ENCODE results near the gene RPL10.

The RPL10 gene

DNA sequence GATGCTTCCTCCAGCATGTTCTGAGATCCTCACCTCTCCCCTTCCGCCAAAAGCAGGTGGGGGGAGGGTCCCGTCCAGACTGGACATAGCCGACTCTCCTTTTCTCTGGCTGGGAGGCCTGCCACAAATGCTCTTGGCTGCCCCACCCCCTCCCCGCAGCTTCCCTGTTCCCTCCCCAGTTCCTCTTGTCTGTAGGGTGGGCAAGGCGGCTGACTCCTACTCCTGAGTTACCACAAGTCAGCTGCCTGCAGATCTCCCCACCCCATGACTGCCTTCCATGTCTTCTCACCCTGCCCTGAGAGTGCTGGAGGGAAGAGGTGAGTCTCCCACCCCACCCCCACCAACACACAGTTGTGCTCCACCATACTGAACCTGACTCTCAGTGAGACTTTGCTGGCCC, 33.2 kb downstream of the RPL10 start:
- Histone ChIP-seq H3K36me3 (ENCODE audit: insufficient read depth, low read length) (no peaks in the 10 kb centered on the region), H3K9me3 (ENCODE audit: control insufficient read depth, insufficient read depth, low read length) (no peaks in the 10 kb centered on the region; the same call in 1 of the 2 replicates), H3K9ac (ENCODE audit: low read depth, low read length) (no peak overlapping the region), H3K4me1 (ENCODE audit: insufficient read depth, low read length) (peaks cover 8% of the 10 kb centered on the region)

DNA sequence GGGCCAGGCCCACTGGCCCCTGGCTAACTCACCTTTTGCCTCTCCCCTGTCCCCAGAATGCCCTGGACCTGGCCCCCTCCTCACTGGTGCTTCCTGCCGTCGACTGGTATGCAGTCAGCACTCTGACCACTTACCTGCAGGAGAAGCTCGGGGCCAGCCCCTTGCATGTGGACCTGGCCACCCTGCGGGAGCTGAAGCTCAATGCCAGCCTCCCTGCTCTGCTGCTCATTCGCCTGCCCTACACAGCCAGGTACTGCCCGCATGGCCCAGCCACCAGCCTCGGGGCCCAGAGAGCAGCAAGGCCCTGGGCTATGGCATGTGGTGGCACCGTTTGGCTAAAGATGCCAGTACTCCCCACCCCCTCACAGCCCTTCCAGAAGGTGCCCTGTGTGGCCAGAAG, 34.0 kb downstream of the RPL10 start:
- H3K9ac ChIP-seq (ENCODE audit: low read depth, low read length) = no peak overlapping the region
- no peaks in the 10 kb centered on the region; the same call in 1 of the 2 replicates for H3K9me3 ChIP-seq (ENCODE audit: control insufficient read depth, insufficient read depth, low read length)
- no peaks in the 10 kb centered on the region for H3K36me3 ChIP-seq (ENCODE audit: insufficient read depth, low read length)
- peaks cover 3% of the 10 kb centered on the region for H3K4me1 ChIP-seq (ENCODE audit: insufficient read depth, low read length)

GRCh38 chrX:154433605-154434004, 35.4 kb downstream of the RPL10 start:
- Histone ChIP-seq H3K9me3 (ENCODE audit: control insufficient read depth, insufficient read depth, low read length) (no peaks in the 10 kb centered on the region; the same call in 1 of the 2 replicates), H3K9ac (ENCODE audit: low read depth, low read length) (no peak overlapping the region), H3K36me3 (ENCODE audit: insufficient read depth, low read length) (0 out of 2 replicates have a peak, but pooled peaks cover 3% of the 10 kb centered on the region), H3K4me1 (ENCODE audit: insufficient read depth, low read length) (no peaks in the 10 kb centered on the region; the same call in 1 of the 2 replicates)

- 0 out of 2 replicates have a peak, but pooled peaks cover 6% of the 10 kb centered on the region for H3K36me3 ChIP-seq (ENCODE audit: insufficient read depth, low read length)
- no peaks in the 10 kb centered on the region; the same call in 1 of the 2 replicates for H3K4me1 ChIP-seq (ENCODE audit: insufficient read depth, low read length)
- no peaks in the 10 kb centered on the region for H3K9me3 ChIP-seq (ENCODE audit: control insufficient read depth, insufficient read depth, low read length)
- H3K9ac ChIP-seq (ENCODE audit: low read depth, low read length) = no peak overlapping the region
Measured at GRCh38 chrX:154434394-154435168, 36.4 kb downstream of the RPL10 start.

DNA sequence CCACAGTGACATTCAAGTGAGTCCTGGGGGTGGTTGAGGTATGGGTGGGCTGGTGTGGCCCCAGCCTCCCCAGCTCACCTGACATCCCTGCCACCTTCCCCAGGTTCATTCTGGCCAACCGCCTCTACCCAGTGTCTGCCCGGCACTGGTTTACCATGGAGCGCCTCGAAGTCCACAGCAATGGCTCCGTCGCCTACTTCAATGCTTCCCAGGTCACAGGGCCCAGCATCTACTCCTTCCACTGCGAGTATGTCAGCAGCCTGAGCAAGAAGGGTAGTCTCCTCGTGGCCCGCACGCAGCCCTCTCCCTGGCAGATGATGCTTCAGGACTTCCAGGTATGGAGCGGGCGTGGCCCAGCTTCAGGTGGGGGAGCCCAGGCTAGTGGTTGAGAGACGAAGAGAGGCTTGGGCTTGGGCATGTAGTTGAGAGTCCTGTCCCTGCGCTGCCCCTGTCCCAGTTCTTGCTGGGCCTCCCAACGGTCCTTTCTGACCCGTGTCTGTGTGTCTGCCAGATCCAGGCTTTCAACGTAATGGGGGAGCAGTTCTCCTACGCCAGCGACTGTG, 37.1 kb downstream of the RPL10 start:
- Histone ChIP-seq H3K9me3 (ENCODE audit: control insufficient read depth, insufficient read depth, low read length) (no peaks in the 10 kb centered on the region), H3K36me3 (ENCODE audit: insufficient read depth, low read length) (0 out of 2 replicates have a peak, but pooled peaks cover 6% of the 10 kb centered on the region), H3K4me1 (ENCODE audit: insufficient read depth, low read length) (no peaks in the 10 kb centered on the region; the same call in 1 of the 2 replicates), H3K9ac (ENCODE audit: low read depth, low read length) (no peak overlapping the region)

DNA sequence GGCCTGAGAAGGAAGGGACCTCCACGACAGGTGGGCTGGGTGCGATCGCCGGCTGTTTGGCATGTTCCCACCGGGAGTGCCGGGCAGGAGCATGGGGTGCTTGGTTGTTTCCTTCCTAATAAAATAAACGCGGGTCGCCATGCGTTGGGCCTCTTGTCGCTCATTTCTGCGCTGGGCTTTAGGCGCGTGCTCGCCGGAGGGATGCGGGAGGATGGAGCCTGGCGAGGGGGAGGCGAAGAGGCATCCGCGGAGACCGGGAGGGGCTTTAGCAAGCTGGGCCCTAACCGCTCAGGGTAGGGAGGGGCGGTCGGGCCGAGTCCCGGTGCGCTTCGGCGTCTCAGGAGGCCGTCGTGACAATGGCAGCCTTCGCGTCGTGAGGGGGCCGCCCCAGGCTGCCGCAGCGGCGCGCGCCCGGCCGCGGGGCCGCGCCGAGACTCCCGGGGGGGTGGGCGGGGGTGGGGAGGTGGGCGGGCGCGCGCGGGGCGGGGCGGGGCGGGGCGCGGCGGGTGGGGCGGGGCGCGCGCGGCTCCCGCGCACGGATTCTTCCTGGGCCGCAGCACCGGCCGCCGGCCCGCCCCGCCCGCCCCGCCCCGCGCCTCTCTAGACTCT, 38.3 kb downstream of the RPL10 start:
- Histone ChIP-seq H3K9ac (ENCODE audit: low read depth, low read length) (peak overlapping the region; percentile 65), H3K9me3 (ENCODE audit: control insufficient read depth, insufficient read depth, low read length) (no peaks in the 10 kb centered on the region), H3K36me3 (ENCODE audit: insufficient read depth, low read length) (peaks cover 9% of the 10 kb centered on the region; the same call in 1 of the 2 replicates), H3K4me1 (ENCODE audit: insufficient read depth, low read length) (no peaks in the 10 kb centered on the region)

DNA sequence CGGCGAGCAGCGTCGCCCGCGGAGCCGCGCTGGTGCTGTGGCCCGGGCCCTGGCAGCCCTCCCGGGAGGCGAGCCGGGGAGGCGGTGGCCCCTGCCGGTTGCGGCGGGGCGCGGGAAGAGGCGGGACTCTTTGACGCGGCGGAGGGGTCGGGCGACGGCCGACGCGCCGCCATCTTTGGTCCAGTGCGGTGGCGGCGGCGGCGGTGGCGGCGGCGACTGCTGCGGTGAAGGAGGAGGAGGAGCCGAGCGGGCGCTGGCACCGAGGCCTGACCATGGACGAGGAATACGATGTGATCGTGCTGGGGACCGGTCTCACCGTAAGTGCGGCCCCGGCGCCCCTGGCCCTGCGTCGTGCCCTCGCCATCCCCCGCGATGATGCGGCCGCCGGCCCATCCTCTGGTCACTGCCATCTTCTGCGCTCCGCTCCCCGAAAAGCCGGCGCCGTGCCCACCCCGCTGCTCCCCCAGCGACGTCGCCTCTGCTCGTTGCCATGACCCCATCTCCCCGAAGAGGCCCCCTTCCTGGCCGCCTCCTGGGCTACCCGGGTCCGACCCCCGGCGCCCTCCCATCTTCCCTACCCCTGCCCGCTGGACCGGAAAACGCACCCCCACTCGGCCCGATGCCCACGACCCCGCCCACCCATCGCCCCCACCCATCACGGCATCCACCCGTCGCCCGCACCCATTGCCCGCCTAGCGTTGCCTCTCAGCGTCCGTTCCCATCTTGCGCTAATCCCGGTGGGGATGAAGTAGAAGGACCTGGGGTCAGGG, 39.0 kb downstream of the RPL10 start, which contains the start of gene GDI1:
TSS of gene GDI1 (plus strand) at position 172 of the 770 bp plus-strand sequence. CDS start at position 273, 101 bp downstream.
- Histone ChIP-seq H3K9me3 (ENCODE audit: control insufficient read depth, insufficient read depth, low read length) (no peaks in the 10 kb centered on the region), H3K4me1 (ENCODE audit: insufficient read depth, low read length) (no peaks in the 10 kb centered on the region), H3K9ac (ENCODE audit: low read depth, low read length) (peak within 1 kb of the TSS; percentile 65), H3K36me3 (ENCODE audit: insufficient read depth, low read length) (peaks cover 9% of the 10 kb centered on the region; the same call in 1 of the 2 replicates)

DNA sequence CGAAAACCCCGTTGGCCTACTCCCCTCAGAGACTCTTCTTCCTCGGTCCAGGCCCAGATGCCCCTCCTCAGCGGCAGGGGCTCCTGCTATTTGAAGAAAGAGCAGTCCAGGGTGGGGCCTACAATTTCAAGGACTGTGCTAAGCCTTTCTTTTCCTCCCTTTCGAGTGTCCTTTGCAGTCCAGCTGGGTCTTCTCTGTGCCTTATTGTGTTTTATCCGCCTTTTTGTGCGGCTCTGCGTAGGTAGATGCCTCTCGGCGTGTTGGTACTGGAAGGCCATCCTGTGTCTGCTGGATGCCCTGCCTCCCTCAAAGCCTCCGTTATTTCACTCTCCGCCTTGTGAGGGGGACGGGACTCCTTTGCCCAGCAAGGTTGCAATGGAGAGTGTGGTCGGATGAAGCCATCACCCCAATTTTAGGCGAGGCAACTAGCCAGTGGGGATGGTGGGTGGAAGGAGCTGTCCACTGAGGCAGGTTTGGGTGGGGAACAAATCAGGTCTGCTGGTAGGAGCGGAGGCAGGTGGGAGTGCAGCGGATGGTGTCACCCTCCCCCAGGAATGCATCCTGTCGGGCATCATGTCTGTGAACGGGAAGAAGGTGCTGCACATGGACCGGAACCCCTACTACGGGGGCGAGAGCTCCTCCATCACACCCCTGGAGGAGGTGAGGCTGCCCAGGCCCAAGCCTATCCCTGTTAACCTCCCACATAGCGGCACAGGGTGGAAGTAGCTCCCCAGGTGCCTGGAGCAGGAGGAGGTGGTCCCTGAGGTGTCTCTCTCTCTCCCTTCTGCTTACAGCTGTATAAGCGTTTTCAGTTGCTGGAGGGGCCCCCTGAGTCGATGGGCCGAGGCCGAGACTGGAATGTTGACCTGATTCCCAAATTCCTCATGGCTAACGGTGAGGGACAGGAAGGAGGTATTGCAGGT, 40.1 kb downstream of the RPL10 start:
- Histone ChIP-seq H3K9me3 (ENCODE audit: control insufficient read depth, insufficient read depth, low read length) (no peaks in the 10 kb centered on the region), H3K9ac (ENCODE audit: low read depth, low read length) (peak overlapping the region; percentile 65), H3K4me1 (ENCODE audit: insufficient read depth, low read length) (no peaks in the 10 kb centered on the region), H3K36me3 (ENCODE audit: insufficient read depth, low read length) (peaks cover 9% of the 10 kb centered on the region; the same call in 1 of the 2 replicates)

GRCh38 chrX:154439841-154440240, 41.7 kb downstream of the RPL10 start:
- H3K9me3 ChIP-seq (ENCODE audit: control insufficient read depth, insufficient read depth, low read length) = no peaks in the 10 kb centered on the region
- no peaks in the 10 kb centered on the region; the same call in 1 of the 2 replicates for H3K4me1 ChIP-seq (ENCODE audit: insufficient read depth, low read length)
- peaks cover 9% of the 10 kb centered on the region; the same call in 1 of the 2 replicates for H3K36me3 ChIP-seq (ENCODE audit: insufficient read depth, low read length)
- no peak overlapping the region for H3K9ac ChIP-seq (ENCODE audit: low read depth, low read length)

DNA sequence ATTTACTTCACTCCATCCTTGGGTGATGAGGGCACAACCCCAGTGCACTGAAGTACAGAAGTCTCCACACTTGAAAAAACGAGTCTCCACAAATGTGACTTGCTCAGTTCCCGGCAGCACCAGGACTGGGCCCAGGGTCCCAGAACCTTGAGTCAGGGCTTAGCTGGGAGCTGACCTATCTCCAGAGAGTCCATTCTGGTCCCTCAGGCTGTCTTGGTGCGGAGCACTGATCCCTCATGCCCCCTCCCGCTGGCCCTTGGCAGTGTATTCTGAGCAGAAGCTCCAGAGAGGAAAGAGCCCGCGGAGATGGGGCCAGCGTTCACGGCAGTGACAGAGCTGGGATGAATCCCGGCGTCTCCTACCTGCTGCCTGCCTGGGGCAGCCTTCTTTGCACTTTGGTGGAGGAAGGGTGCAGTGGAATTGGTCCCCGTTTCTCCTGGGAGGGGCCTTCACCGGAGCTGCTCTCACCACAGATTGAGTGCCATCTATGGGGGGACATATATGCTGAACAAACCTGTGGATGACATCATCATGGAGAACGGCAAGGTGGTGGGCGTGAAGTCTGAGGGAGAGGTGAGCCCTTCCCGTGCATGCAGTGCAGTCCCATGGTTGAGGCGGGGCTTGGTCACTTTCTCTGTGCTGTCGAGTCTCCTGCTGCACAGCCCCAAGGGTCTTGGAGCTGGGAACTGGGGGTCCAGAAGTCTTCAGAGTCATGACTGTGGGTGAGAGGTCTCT, 42.6 kb downstream of the RPL10 start:
- no peaks in the 10 kb centered on the region; the same call in 1 of the 2 replicates for H3K4me1 ChIP-seq (ENCODE audit: insufficient read depth, low read length)
- H3K9ac ChIP-seq (ENCODE audit: low read depth, low read length) = no peak overlapping the region
- peaks cover 9% of the 10 kb centered on the region; the same call in 1 of the 2 replicates for H3K36me3 ChIP-seq (ENCODE audit: insufficient read depth, low read length)
- H3K9me3 ChIP-seq (ENCODE audit: control insufficient read depth, insufficient read depth, low read length) = no peaks in the 10 kb centered on the region

DNA sequence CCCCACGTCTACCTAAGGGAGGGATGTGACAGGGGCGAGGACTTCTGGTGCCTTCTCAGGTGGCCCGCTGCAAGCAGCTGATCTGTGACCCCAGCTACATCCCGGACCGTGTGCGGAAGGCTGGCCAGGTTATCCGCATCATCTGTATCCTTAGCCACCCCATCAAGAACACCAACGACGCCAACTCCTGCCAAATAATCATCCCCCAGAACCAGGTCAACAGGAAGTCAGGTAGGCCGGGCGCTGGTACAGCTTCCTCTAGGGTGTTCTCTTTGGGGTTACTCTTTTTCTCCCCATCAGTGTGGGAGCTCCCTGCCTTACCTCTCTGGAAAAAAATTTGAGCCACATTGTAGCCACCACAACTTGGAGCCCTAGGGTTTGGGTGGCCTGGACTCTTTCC, 43.4 kb downstream of the RPL10 start:
- H3K4me1 ChIP-seq (ENCODE audit: insufficient read depth, low read length) = no peaks in the 10 kb centered on the region; the same call in 1 of the 2 replicates
- no peaks in the 10 kb centered on the region for H3K9me3 ChIP-seq (ENCODE audit: control insufficient read depth, insufficient read depth, low read length)
- no peak overlapping the region for H3K9ac ChIP-seq (ENCODE audit: low read depth, low read length)
- peaks cover 9% of the 10 kb centered on the region; the same call in 1 of the 2 replicates for H3K36me3 ChIP-seq (ENCODE audit: insufficient read depth, low read length)

DNA sequence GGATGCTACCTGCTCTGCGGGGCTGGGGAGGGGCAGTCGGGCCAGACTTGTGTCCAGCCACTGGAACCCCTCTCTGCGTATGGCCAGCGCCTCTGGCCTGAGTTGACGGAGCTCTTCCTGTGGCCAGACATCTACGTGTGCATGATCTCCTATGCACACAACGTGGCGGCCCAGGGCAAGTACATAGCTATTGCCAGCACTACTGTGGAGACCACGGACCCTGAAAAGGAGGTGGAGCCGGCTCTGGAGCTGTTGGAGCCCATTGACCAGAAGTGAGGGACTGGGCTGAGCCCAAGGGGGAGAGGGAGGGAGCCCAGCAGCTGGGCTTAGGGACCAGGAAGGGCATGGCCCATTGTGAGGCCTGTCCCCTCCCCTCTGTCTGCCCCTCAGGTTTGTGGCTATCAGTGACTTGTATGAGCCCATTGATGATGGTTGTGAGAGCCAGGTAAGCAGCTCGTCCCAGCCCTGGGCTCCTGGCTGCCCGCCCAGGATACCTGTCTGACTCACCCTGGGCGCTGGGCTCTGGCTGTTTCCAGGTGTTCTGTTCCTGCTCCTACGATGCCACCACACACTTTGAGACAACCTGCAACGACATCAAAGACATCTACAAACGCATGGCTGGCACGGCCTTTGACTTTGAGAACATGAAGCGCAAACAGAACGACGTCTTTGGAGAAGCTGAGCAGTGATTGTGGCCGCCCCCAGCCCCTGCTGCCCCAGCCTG, 44.0 kb downstream of the RPL10 start:
- no peak overlapping the region for H3K9ac ChIP-seq (ENCODE audit: low read depth, low read length)
- H3K9me3 ChIP-seq (ENCODE audit: control insufficient read depth, insufficient read depth, low read length) = no peaks in the 10 kb centered on the region
- no peaks in the 10 kb centered on the region; the same call in 1 of the 2 replicates for H3K4me1 ChIP-seq (ENCODE audit: insufficient read depth, low read length)
- peaks cover 9% of the 10 kb centered on the region; the same call in 1 of the 2 replicates for H3K36me3 ChIP-seq (ENCODE audit: insufficient read depth, low read length)
